ENCODE data around the gene EDA. TPM values are rescaled to one million over a fixed set of nuclear protein-coding genes. Genes with fewer than 3 reads are reported as not detected.
"Not testable (repeated sequence)": the region's sequence is repeated elsewhere in the genome, so short reads cannot be mapped to it uniquely, and the experiment has no call there.

EDA gene
- total RNA-seq, 1 donor from 2014 or later = 0.55 TPM

GRCh38 chrX:69746051-69746450 lies 130.1 kb downstream of the EDA start:
- no peak for DNase-seq (ENCODE audit: low read depth)

DNA sequence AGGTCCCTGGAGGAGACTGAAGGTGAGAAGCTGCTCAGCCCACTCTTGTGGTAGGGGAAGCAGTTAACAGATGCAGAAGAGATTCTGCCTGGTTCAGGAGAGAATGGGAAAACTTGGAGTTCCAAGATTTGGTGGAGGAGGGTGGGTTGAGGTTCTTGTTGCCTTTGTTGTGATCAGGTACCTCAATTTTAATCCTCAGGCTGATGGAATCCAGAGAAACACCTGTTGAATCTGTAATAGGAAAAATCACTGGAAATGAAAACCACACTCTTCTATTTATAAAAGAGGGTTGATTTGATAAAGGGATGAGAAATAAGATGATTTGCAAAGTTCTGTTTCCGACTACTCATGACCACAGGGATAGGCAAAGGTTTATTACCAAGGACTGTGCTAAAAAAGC lies 132.1 kb downstream of the EDA start:
- no peak for DNase-seq (ENCODE audit: low read depth)

DNA sequence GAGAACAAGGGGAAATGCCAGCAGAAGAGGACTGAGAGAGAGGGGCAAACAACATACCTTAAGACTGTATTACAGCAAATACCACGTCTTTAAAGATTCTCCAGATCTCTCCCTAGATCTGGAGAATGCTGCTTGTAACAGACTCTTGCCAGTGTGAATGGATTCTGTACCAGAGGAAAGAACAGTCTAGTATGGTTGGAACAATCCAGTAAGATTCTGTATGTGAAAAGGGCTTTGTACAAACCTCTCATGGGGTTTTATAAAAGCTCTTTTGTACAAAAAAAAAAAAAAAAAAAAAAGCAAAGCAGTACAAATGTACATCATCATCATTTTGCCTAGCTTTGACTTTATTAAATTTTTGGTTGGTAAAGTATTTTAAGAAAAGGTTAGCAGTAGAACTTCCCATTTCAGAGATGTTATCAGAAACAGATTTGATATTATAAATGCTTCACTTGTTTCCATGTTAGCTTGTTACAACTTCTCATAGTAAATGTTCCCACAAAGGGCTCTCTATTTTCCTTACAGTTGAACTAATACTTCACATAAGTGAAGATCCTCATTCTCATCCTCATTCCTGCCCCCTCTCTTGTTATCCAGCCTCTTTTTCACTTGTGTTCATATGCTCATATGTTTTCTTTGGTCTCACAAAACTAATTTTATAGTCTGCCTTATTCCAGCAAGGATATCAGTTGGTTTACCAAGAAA lies 144.2 kb downstream of the EDA start:
- no peak for DNase-seq (ENCODE audit: low read depth)

DNA sequence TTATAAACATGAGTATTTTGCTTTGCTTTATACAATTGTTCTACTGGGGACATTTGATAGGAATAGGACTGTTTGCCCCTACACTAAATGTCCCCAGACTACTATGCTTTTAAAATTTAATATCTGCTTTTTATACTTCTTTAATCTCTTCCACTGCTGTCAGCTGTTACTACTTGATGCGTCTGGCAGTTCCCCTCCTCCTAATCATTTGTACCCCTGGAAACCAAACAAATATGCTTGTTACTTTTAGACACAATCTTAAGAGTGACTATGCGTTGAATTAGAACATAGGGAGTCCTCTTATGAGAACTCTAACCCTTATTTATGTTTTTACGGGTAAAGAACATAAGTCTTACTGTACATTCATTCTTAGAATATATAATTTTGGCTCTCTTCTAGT lies 145.7 kb downstream of the EDA start:
- DNase-seq (ENCODE audit: low read depth) = no peak

GRCh38 chrX:69762340-69762739 lies 146.4 kb downstream of the EDA start:
- no peak for DNase-seq (ENCODE audit: low read depth)

- DNase-seq (ENCODE audit: low read depth) = no peak
Measured at GRCh38 chrX:69793260-69793935, 177.5 kb downstream of the EDA start.

GRCh38 chrX:69795702-69796101 lies 179.8 kb downstream of the EDA start:
- no peak for DNase-seq (ENCODE audit: low read depth)

- DNase-seq (ENCODE audit: low read depth) = no peak
Measured at GRCh38 chrX:69807400-69807799, 191.5 kb downstream of the EDA start.

DNA sequence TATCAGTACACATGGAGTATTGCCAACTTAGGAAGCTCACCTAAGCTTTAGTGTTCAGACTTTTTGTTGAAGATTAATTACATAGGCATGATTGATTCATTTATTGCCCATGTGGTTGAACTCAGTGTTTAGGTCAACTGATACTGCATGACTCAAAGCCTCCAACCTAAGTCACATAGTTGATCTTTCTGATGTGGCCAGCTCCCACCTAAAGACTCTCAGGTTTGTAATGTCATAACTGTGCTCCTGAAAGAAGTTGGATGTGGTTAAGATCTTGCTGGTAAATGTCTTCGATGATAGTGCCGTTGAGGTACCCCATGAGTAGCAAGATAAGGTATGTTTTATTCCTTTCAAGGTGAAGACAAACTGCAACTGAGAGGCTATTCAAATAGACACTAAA lies 192.5 kb downstream of the EDA start:
- no peak for DNase-seq (ENCODE audit: low read depth)

- no peak for DNase-seq (ENCODE audit: low read depth)
Measured at GRCh38 chrX:69813677-69814076, 197.8 kb downstream of the EDA start.

DNA sequence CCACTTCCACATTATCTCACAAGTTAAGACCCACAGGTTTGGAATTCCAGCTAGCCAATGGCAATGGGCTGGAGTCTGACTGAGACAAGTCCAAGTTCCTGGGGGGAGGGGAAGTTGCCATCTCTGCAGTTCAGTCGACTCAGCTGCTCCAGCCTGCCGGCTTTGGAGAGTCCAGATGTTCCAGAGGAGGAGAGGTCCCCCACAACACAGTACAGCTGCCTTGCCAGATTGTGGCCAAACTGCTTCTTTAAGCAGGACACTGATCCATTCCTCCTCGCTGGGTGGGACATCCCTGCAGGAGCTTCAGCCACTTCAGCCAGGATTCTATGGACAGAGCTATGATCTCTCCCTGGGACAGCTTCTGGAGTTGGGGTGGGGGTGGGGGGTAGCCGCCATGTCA lies 199.2 kb downstream of the EDA start:
- no peak for DNase-seq (ENCODE audit: low read depth)

DNA sequence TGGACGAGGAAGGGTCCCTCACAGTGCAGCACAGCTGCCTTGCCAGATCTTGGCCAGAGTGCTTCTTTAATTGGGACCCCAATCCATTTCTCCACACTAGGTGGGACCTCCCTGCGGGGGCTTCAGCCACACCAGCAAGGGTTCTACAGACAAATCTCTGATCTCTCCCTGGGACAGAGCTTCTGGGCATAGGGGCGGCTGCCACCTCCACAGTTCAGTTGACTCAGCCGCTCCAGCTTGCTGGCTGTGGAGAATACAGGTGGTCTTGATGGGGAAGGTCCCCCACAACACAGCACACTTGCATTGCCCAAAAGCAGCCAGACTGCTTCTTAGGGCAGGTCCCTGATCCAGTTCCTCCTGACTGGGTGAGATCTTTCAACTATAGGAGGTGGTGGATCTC lies 199.6 kb downstream of the EDA start:
- no peak for DNase-seq (ENCODE audit: low read depth)

- DNase-seq (ENCODE audit: low read depth) = no peak
Measured at GRCh38 chrX:69844636-69845035, 228.7 kb downstream of the EDA start.

DNA sequence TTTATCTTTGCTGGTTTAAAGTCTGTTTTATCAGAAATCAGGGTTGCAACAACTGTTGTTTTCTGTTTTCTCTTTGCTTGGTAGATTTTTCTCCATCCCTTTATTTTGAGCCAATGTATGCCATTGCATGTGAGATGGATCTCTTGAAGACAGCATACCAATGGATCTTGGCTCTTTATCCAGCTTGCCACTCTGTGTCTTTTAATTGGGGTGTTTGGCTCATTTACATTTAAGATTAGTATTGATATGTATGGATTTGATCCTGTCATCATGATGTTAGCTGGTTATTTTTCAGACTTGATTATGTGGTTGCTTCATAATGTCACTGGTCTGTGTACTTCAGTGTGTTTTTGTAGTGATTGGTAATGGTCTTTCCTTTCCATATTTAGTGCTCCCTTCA lies 244.1 kb downstream of the EDA start:
- not testable (repeated sequence) for DNase-seq (ENCODE audit: low read depth)

DNA sequence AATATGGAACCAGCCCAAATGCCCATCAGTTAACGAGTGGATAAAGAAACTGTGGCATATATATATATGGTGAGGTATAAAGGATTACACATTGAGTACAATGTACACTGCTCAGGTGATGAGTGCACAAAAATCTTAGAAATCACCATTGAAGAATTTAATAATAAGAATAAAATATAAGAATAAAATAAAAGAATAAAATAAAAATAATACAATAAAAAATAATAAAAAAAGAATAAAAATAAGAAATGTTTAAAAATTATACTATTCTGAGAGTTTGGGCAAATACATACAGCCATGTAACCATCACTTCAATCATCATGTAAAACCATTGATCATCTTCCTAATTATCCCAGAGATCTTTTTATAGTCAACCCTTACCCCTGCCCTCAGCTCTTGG lies 260.3 kb downstream of the EDA start:
- DNase-seq (ENCODE audit: low read depth) = no peak

GRCh38 chrX:69884210-69884609 lies 268.3 kb downstream of the EDA start:
- DNase-seq (ENCODE audit: low read depth) = no peak

- no peak for DNase-seq (ENCODE audit: low read depth)
Measured at GRCh38 chrX:69896046-69896445, 280.1 kb downstream of the EDA start.

- no peak for DNase-seq (ENCODE audit: low read depth)
Measured at GRCh38 chrX:69900491-69900890, 284.6 kb downstream of the EDA start.

DNA sequence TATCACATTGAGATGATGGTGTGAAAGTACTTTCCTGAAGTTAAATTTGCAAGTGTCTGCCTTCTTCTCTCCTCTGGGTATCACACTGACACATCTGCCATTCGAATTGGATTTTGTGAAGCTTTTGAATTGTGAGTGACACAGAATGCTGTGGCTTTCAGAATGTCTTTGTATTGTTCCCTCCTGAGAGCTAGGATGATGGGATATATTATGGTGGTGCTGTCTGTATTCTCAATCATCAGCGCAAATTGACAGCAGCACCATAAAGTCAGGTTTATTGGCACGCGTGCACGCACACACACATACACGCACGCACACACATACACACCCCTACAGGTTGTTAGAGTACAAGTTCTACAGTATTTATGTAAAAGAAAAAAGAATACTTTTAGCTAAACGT lies 290.5 kb downstream of the EDA start:
- DNase-seq (ENCODE audit: low read depth) = no peak

- DNase-seq (ENCODE audit: low read depth) = no peak
Measured at GRCh38 chrX:69914781-69915180, 298.9 kb downstream of the EDA start.

GRCh38 chrX:69919749-69920148 lies 303.8 kb downstream of the EDA start:
- DNase-seq (ENCODE audit: low read depth) = no peak

- no peak for DNase-seq (ENCODE audit: low read depth)
Measured at GRCh38 chrX:69932323-69932722, 316.4 kb downstream of the EDA start.

GRCh38 chrX:69948276-69948797 lies 332.4 kb downstream of the EDA start:
- DNase-seq (ENCODE audit: low read depth) = no peak

GRCh38 chrX:69951753-69952152 lies 335.8 kb downstream of the EDA start:
- DNase-seq (ENCODE audit: low read depth) = no peak
